ENCODE data around the gene GREM2.

GREM2 gene

GRCh38 chr1:240559781-240560180, 52.2 kb downstream of the GREM2 start:
- no peak for DNase-seq (ENCODE audit: low spot score)

GRCh38 chr1:240555524-240555923, 56.4 kb downstream of the GREM2 start:
- no peak for DNase-seq (ENCODE audit: low spot score)

- DNase-seq (ENCODE audit: low spot score), result no peak
These were observed 58.6 kb downstream of the GREM2 start for GRCh38 chr1:240553351-240553750.

GRCh38 chr1:240539769-240540414, 72.1 kb downstream of the GREM2 start:
- DNase-seq (ENCODE audit: low spot score), result peak; percentile 2

GRCh38 chr1:240538776-240539430, 73.1 kb downstream of the GREM2 start:
- DNase-seq (ENCODE audit: low spot score), result no peak

GRCh38 chr1:240533154-240533780, 78.7 kb downstream of the GREM2 start:
- DNase-seq (ENCODE audit: low spot score), result no peak

GRCh38 chr1:240528591-240528990, 83.4 kb downstream of the GREM2 start:
- no peak for DNase-seq (ENCODE audit: low spot score)

DNA sequence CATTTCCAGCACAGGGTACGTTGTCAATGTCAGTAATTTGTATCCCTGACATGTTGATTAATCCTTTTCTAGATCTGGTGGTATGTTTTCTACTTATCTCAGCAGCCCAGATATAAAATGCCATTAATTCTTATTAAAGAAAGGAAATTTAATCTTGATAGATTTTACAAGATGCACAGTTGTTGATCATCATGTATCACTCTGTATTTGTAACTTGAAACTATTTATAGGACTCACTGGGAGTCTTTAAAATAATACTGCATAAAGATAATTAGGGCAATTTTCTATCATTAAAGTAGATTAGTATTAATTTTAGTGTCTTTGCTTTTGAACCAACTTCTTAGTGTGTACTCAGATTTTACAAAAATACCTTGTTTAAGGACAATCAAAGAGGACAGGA, 84.9 kb downstream of the GREM2 start:
- DNase-seq (ENCODE audit: low spot score), result no peak

GRCh38 chr1:240526312-240526711, 85.6 kb downstream of the GREM2 start:
- no peak for DNase-seq (ENCODE audit: low spot score)

- DNase-seq (ENCODE audit: low spot score), result no peak
These were observed 87.4 kb downstream of the GREM2 start for GRCh38 chr1:240524356-240525069.

DNA sequence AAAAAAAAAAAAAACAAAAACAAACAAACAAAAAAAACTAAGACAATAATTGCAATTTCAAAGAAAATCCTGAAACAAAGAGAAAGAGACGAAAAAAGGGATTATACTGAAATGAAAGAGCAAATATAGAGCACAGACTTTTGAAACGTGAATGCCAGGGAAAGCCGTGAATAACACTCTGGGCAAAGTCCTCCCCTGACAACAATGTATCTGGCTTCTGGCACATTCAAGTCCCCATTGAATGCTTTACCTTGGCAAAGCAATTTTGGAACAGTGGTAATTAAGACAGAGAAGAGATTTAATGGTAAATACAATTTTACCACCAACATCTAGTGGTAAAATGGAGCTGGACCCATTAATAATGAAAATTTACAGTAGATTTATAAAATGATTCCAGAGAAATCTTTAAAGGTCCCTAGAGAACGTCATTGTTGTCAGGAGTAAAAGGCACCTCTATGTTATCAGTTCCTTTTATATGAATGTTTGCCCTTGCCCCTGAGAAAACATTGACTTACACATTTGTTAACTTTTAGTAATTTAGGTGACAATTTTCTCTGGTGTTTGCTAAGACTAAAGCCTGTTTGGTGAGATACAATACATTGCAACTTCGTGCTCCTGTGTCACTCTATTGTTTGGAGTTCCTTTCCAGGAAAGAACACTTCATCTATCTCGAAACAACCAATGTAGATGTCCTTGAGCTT, 89.7 kb downstream of the GREM2 start:
- no peak for DNase-seq (ENCODE audit: low spot score)

- DNase-seq (ENCODE audit: low spot score), result no peak
These were observed 94.1 kb downstream of the GREM2 start for GRCh38 chr1:240517891-240518290.

DNA sequence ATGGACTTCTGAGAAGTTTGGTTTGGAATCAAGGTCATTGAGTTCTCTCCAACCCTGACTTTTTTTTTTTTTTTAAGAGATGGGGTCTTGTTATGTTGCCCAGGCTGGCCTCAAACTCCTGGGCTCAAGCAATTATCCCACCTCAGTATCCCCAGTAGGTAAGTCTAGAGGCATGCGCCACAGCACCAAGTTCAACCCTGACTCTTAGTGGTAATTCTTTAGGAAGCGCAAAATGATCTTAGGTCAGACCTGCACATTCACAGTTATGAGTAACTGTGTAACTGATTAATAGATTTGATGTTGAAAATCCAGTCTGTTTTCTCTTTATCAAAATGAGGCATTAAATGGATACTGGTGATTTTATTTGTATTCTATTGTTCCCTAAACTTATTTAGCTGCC, 95.9 kb downstream of the GREM2 start:
- DNase-seq (ENCODE audit: low spot score), result no peak

GRCh38 chr1:240515505-240515904, 96.5 kb downstream of the GREM2 start:
- no peak for DNase-seq (ENCODE audit: low spot score)

GRCh38 chr1:240511789-240512188, 100.2 kb downstream of the GREM2 start:
- DNase-seq (ENCODE audit: low spot score), result no peak

DNA sequence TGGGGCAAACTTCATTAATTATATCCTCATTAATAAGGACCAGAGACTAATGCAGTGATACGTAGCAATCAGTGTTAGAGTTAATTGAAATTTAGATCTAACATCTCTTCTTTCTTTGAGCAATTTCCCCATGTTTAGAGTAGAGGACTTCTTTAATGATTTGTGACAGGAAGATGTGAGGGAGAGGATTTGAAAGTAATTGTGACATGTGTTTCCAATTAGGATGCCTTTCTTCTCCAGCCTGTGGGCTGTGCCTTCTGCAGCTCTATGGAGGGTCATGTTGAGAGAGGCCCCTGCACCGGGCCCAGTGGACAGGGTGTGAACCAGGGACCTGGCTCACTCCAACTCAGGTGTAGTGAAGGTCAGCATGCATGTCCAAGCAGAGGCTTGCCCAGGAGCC, 103.0 kb downstream of the GREM2 start:
- no peak for DNase-seq (ENCODE audit: low spot score)

GRCh38 chr1:240508201-240508600, 103.8 kb downstream of the GREM2 start:
- DNase-seq (ENCODE audit: low spot score), result no peak

GRCh38 chr1:240506176-240506575, 105.8 kb downstream of the GREM2 start:
- DNase-seq (ENCODE audit: low spot score), result no peak

DNA sequence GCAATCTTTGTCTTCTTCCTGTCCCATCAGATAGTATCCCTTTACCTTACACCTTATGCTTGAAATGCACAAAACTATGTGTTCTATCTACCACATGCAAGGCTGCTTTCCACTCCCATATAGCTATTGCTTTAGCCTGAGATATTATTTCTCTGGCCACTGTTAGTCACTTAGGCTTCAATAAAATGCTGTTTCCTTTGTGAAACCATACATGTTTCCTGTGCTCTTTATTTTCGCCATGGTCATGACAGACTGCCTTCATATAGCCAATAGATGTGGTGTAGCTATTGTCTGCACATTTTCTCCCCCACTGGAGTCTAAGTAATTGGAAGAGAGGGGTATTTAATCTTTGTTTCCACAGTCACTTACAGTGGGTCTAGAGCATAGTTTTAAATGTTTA, 108.4 kb downstream of the GREM2 start:
- DNase-seq (ENCODE audit: low spot score), result no peak

- no peak for DNase-seq (ENCODE audit: low spot score)
These were observed 108.9 kb downstream of the GREM2 start for GRCh38 chr1:240503036-240503435.

DNA sequence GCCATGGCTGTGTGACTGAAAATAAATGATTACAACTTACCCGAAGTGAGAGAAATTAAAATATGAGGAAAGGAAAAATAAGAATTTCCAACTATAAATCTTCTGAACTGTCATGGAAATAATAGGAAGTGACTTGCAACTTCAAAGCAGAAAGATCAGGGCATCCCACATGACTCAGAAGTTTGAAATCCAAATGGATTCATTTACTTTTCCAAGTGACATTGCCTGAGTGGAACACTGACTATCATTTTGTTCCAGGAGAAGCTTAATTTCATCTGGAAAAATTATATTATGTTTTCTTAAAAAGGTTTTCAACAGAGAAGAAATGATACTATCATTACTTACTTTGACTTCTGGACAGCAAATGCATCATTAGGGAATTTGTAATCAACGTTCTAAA, 110.8 kb downstream of the GREM2 start:
- DNase-seq (ENCODE audit: low spot score), result no peak

DNA sequence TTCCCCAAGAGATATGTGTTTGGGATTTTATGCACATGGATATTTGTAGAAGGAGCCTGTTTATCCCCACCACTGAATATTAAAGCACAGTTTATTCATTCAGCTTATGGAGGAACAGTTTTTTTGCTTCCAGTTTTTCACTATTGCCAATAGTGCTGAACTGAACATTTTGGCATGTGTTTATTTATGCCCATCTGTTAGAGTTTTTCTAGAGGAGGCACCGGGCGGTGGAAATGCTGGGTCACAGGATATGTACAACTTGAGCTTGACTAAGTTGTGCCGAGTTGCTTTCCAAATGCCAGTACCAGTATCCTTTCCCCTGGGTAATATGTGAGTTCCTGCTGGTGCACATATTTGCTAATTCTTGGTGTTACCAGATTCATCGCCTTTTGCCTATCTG, 111.3 kb downstream of the GREM2 start:
- no peak for DNase-seq (ENCODE audit: low spot score)

Data from CD4-positive, alpha-beta T cell treated with Interleukin-2 at 100 ng/mL for 4 hours (primary cell).